Cardiac fibroblast (primary cell): Measurements from ENCODE around the gene PITPNM3.
"Not testable (repeated sequence)": the region's sequence is repeated elsewhere in the genome, so short reads cannot be mapped to it uniquely, and the experiment has no call there.

Experiments used
- DNase-seq, 2 donors: peaks; one replicate each; pipeline versions ENCODE4 v3.0.0 to v3.0.0-alpha.2; 2010; ENCODE audit warnings: low read depth in 2 of 2
- H3K4me3 ChIP-seq, 2 donors: replicated peaks in 1 of 2; 1 replicate in 1 of 2; 2 replicates in 1 of 2; pipeline ENCODE4 v1.5.1; 2011; ENCODE audit warnings: low read depth in 2 of 2, low read length in 2 of 2, mild to moderate bottlenecking in 2 of 2, moderate library complexity in 1 of 2
- CTCF ChIP-seq: IDR thresholded peaks from one replicate; pipeline ENCODE4 v1.5.1; 2011; ENCODE audit warnings: low read depth, mild to moderate bottlenecking, low read length, inconsistent platforms

The PITPNM3 gene

GRCh38 chr17:6596941-6597340 lies 40.6 kb upstream of the PITPNM3 start:
- no peak for DNase-seq
- no peak for TF ChIP-seq CTCF
- no peak overlapping the region for H3K4me3 ChIP-seq

DNA sequence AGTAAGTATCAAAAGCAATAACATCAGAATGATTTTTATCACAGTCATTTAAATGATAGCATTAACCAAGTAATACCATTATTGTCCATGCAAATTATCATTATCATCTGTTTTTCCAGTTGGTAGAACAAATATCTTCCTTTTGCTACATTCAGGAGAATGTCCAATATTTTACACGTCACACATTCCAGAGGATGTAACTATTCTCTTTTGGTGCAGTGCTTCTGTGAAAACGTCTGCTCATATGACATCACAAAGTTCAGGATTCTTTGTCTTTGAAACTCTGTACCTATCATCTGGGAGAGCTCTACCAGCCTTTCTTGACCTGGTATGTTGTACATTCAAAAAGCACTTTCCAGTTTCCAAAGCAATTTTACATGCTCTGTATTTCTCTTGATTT lies 40.2 kb upstream of the PITPNM3 start:
- no peak for TF ChIP-seq CTCF
- H3K4me3 ChIP-seq: no peak overlapping the region
- no peak for DNase-seq

GRCh38 chr17:6596081-6596480 lies 39.7 kb upstream of the PITPNM3 start:
- no peak overlapping the region for H3K4me3 ChIP-seq
- TF ChIP-seq CTCF: no peak
- DNase-seq: no peak

GRCh38 chr17:6593371-6593770 lies 37.0 kb upstream of the PITPNM3 start:
- H3K4me3 ChIP-seq, DNase-seq: not testable (repeated sequence)

DNA sequence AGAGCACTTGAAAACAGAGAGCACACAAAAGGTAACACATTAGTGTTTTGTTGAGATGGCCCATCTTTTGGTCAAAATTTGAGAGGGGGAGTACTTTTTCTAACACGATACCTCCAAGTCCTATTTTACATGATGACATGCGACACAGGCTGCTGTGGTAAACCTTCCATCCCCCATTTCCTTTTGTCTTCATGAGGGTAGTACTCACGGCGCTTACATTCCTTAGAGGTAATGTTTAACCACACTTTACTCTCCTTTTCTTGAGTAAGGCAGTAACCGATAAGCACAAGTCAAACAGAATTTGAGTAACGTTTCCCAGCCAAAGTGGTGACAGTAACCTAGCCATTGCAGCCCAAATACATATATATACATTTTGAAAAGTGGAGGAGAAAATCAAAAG lies 35.8 kb upstream of the PITPNM3 start:
- peak in 1 of 2 donors; percentile 44 for DNase-seq
- TF ChIP-seq CTCF: no peak

GRCh38 chr17:6591599-6592158 lies 35.3 kb upstream of the PITPNM3 start:
- peak; percentile 71 to 95 for DNase-seq
- no peak overlapping the region for H3K4me3 ChIP-seq
- TF ChIP-seq CTCF: no peak

More for the DNA sequence above, 35.8 kb upstream of the PITPNM3 start:
- no peak overlapping the region for H3K4me3 ChIP-seq

DNA sequence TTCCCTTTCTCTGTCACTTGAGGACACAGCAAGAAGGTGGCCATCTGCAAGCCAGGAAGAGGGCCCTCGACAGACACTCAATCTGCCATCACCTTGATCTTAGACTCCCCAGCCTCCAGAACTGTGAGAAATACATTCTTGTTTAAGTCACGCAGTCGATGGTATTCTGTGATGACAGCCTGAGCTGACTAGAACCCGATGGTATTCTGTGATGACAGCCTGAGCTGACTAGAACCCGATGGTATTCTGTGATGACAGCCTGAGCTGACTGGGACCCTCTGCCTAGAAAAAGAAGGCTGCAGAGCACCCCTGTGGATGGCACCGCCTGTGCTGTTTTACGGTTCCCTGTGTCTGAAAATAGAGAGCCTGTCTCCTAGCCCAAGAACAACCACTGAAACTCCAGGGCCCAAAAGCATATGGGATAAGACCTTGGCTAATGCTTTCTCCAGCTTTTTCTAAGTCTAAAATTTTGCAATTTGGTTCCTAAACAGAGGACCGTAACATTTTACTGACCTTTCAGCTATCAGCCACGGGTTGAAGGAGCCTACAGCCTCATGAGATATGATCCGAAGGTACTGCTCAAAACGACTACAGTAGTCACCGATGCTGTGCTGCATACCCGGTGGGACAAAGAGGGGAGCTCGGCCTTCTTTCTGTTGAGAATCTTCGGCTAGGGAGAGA lies 33.1 kb upstream of the PITPNM3 start:
- peak; percentile 57 to 62 for DNase-seq
- TF ChIP-seq CTCF: no peak
- no peak overlapping the region for H3K4me3 ChIP-seq
